AG04450 (cell line): ENCODE results near the gene CD9. TPM values are rescaled to one million over a fixed set of nuclear protein-coding genes. Genes with fewer than 3 reads are reported as not detected.
A peak's percentile ranks its signal among the peaks of the same experiment; 100 is the strongest.

Experiments used
- CTCF ChIA-PET: fragments of 300-600, 350-600 bp; formaldehyde crosslinking; extraction: SDS; loops from one replicate; lab custom pipeline; 2022; ENCODE audit warnings: antibody characterized with exemption, inconsistent platforms; lab: Charles Lee
- POLR2A ChIA-PET: fragments of 350-600 bp; formaldehyde crosslinking; extraction: SDS; loops from one replicate; lab custom pipeline; 2021; ENCODE audit warnings: antibody characterized with exemption, inconsistent platforms; lab: Yijun Ruan, JAX
- DNase-seq: peaks from one replicate; pipeline ENCODE4 v3.0.0-alpha.2; 2011; ENCODE audit warnings: low read depth, low spot score
- H3K27ac ChIP-seq: one replicate; pipeline ENCODE4 v1.5.1; 2012; ENCODE audit warnings: low read depth, low read length, control low read depth
- H3K27me3 ChIP-seq: one replicate; pipeline ENCODE4 v1.6.0; 2012; ENCODE audit warnings: low read length; ENCODE audit not compliant: control insufficient read depth, insufficient read depth
- H3K4me3 ChIP-seq: 2 replicates; pipeline ENCODE4 v1.5.1; 2011; ENCODE audit warnings: mild to moderate bottlenecking, low read depth, low read length, control low read depth
- H3K9me3 ChIP-seq: 2 replicates; pipeline ENCODE4 v1.5.1; 2012; ENCODE audit warnings: low read length; ENCODE audit not compliant: control insufficient read depth, insufficient read depth
- CTCF ChIP-seq: IDR thresholded peaks from 2 replicates; pipeline ENCODE4 v1.5.1; 2011; ENCODE audit warnings: low read depth, low read length, control low read depth, inconsistent platforms
- polyA plus RNA-seq: library from polyadenylated mRNA; depleted of rRNA; stranded (reverse); fragments of >200 nt; gene quantifications from 2 replicates; pipeline ENCODE4 v1.2.3, GENCODE V29; 2011

Gene CD9
- polyA plus RNA-seq, 1 experiment, result 177 TPM

DNA sequence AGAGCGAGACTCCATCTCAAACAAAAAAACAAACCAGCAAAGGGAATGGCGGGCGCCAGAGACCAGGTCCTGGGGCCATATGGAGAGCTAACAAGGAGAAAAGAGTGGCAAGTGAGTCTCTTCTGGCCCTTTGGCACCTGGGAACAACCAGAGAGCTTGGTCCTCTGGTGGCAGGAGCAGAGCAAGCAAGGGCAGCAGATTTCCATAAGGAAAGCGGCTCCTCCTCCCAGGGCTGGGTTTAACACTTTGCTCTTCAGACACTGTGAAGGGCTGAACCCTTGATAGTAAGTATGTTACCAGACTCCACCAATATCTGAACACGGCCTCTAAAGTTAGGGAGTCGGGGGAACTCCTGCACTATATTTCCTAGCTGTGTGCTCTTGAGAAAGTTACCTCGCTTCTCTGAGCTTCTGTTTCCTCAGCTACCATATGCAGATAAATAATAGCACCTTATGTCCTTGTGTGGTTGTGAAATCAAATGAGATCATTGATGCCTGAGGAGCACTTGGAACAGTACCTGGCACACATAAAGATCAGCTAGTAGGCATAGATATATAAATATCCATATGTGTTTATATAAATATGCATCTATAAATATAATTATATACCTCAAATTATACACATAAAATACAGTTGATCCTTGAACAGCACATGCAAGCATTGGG is 76.9 kb downstream of the CD9 start:
- ChIA-PET POLR2A (interaction anchor here (2.0 kb wide), 1 partner anchor 81 kb away, joined by 14 read pairs; no protein-coding TSS in a partner anchor), CTCF (interaction anchor here (0.7 to 6.5 kb wide), 5 partner anchors 11 to 849 kb away, joined by 3 to 54 read pairs (median 3); no protein-coding TSS in a partner anchor)
- DNase-seq, result no peak
- H3K27ac ChIP-seq, result no peak overlapping the region
- TF ChIP-seq CTCF, result peak; percentile 19; the same call in 1 of the 2 replicates
- no peaks in the 10 kb centered on the region for H3K9me3 ChIP-seq
- H3K4me3 ChIP-seq, result no peak overlapping the region
- H3K27me3 ChIP-seq, result no peaks in the 10 kb centered on the region

- Histone ChIP-seq H3K9me3 (no peaks in the 10 kb centered on the region), H3K4me3 (peak overlapping the region; percentile 52), H3K27ac (no peak overlapping the region), H3K27me3 (no peaks in the 10 kb centered on the region)
- DNase-seq, result no peak
- no peak for TF ChIP-seq CTCF
- POLR2A ChIA-PET, result interaction anchor here (2.0 kb wide), 1 partner anchor 82 kb away, joined by 14 read pairs; no protein-coding TSS in a partner anchor
- CTCF ChIA-PET, result interaction anchor here (0.6 to 6.5 kb wide), 11 partner anchors 10 to 746 kb away, joined by 3 to 54 read pairs (median 5); no protein-coding TSS in a partner anchor
Observed at GRCh38 chr12:6277982-6278438, 77.8 kb downstream of the CD9 start.

DNA sequence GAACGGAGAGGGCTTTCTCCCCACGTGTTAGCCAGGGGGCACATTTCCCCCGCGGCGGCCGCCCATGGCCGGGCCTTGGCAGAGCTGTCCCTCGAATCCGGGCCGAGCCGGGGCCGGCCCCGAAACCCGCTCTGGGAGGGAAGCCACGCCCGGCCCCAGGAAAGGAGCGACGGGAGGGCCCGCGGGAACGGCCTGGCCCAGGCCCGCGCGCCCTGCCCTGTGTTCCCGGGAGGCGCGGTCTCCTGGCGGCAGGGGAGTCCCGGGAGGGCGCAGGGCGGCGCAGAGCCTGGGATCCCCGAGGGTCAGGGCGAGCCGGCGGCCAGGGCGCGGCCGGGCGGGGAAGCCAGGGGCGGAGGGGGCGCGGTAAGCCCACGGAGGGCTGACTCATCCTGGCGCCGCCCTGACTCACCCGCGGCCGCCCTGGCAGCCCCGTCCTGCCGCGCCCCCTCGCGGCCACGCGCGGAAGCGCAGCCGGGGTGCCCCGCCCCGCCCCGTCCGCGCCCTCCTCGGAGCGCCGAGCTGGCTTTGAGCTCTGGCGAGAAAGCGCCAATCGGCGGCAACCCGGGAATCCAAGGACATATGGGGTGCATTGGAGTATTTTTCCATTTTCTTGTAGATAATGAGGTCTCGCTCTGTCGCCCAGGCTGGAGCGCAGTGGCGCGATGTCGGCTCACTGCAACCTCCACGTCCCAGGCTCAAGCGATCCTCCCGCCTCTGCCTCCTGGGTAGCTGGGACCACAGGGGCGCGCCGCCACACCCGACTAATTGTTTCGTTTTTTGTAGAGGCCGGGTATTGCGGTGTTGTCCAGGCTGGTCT is 78.4 kb downstream of the CD9 start:
- POLR2A ChIA-PET, result interaction anchor here (0.5 to 2.0 kb wide), 7 partner anchors 48 to 1190 kb away, joined by 3 to 14 read pairs (median 5); no protein-coding TSS in a partner anchor
- H3K27ac ChIP-seq, result no peak overlapping the region
- peak overlapping the region; percentile 52 for H3K4me3 ChIP-seq
- H3K27me3 ChIP-seq, result no peaks in the 10 kb centered on the region
- peak; percentile 50 for TF ChIP-seq CTCF
- H3K9me3 ChIP-seq, result no peaks in the 10 kb centered on the region
- DNase-seq, result no peak
- CTCF ChIA-PET, result interaction anchor here (0.5 to 6.5 kb wide), 35 partner anchors 9 to 747 kb away, joined by 3 to 54 read pairs (median 5); partner anchors contain the start of gene CD9

DNA sequence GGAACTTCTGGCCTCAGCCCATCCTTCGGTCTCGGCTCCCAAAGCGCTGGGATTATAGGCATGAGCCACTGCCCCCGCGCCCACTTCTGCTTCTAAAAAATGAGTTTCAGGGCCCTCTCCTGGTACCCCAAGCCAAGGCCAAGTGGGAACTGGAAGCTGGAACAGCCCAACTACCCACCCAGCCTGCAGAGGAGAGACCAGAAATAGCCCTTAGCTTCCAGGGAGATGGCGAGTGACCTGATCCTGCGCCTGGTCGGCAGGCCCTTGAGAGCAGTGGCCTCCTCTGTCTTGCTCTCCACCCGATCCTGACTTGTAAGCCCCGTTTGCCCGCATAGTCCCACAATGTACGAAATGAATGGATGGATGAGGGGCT is 79.0 kb downstream of the CD9 start:
- DNase-seq, result no peak
- ChIA-PET CTCF (interaction anchor here (0.5 to 6.0 kb wide), 28 partner anchors 9 to 303 kb away, joined by 3 to 54 read pairs (median 5); partner anchors contain the start of gene CD9), POLR2A (interaction anchor here (0.5 to 2.0 kb wide), 9 partner anchors 49 to 1190 kb away, joined by 3 to 14 read pairs (median 5); partner anchors contain the start of gene VAMP1)
- no peak for TF ChIP-seq CTCF
- H3K9me3 ChIP-seq, result no peaks in the 10 kb centered on the region
- H3K4me3 ChIP-seq, result no peak overlapping the region
- H3K27ac ChIP-seq, result no peak overlapping the region
- H3K27me3 ChIP-seq, result no peaks in the 10 kb centered on the region
